ENCODE data around the gene SCGB1A1.

- TF ChIP-seq GATA3 (IDR thresholded peaks at IDR 0.05; ENCODE audit: low read depth, low read length): no peak
- TF ChIP-seq GATA2 (IDR thresholded peaks at IDR 0.05; ENCODE audit: low read depth, low read length): no peak
These were observed 17.0 kb upstream of the SCGB1A1 start for GRCh38 chr11:62401811-62402210.
